Small intestine (tissue), 16 donors: ENCODE results near the gene SRC. TPM values are rescaled to one million over a fixed set of nuclear protein-coding genes. Genes with fewer than 3 reads are reported as not detected.

ENCODE experiments used
- DNase-seq, 2 donors: peaks; one replicate each; pipeline versions ENCODE4 v3.0.0 to v3.0.0-alpha.2; 2013
- FAIRE-seq: peaks from 2 replicates; lab custom pipeline; 2012; peaks lifted over from hg19 to GRCh38; lab: Jason Lieb, UNC
- H3K27ac ChIP-seq, 3 donors: one replicate each; pipeline ENCODE4 v1.5.1; 2013; ENCODE audit warnings: low read length in 2 of 3, mild to moderate bottlenecking in 2 of 3, control low read depth in 1 of 3, inconsistent platforms in 1 of 3, low read depth in 1 of 3, moderate library complexity in 1 of 3
- H3K27me3 ChIP-seq, 3 donors: one replicate each; pipeline ENCODE4 v1.6.1; 2013; ENCODE audit warnings: low read length in 3 of 3, inconsistent platforms in 1 of 3; ENCODE audit not compliant: control insufficient read depth in 3 of 3, insufficient read depth in 3 of 3
- H3K36me3 ChIP-seq, 3 donors: one replicate each; pipeline ENCODE4 v1.6.1; 2013; ENCODE audit warnings: low read length in 3 of 3, inconsistent platforms in 1 of 3, low read depth in 1 of 3, mild to moderate bottlenecking in 1 of 3, moderate library complexity in 1 of 3; ENCODE audit not compliant: control insufficient read depth in 3 of 3, insufficient read depth in 2 of 3
- H3K4me1 ChIP-seq, 3 donors: one replicate each; pipeline ENCODE4 v1.6.1; 2013; ENCODE audit warnings: low read length in 2 of 3, inconsistent platforms in 1 of 3, low read depth in 1 of 3, mild to moderate bottlenecking in 1 of 3, moderate library complexity in 1 of 3; ENCODE audit not compliant: control insufficient read depth in 3 of 3, insufficient read depth in 2 of 3
- H3K4me3 ChIP-seq, 3 donors: one replicate each; pipeline ENCODE4 v1.5.1; 2013; ENCODE audit warnings: low read length in 3 of 3, control low read depth in 1 of 3, inconsistent platforms in 1 of 3, low read depth in 1 of 3, mild to moderate bottlenecking in 1 of 3, moderate library complexity in 1 of 3
- H3K9me3 ChIP-seq, 2 donors: one replicate each; pipeline ENCODE4 v1.6.1; 2013; ENCODE audit warnings: low read depth in 1 of 2, low read length in 1 of 2; ENCODE audit not compliant: control insufficient read depth in 2 of 2, insufficient read depth in 1 of 2
- WGBS, 3 donors: extraction: QIAGEN DNeasy Blood & Tissue Kit; methylation state at CpG; one replicate each; pipeline ENCODE4 v1.1.7; 2013; 5-methylcytosine and 5-hydroxymethylcytosine counted together
- long read RNA-seq, 10 donors: transcript quantifications; one replicate each; lab custom pipeline, GENCODE V29; 2026
- polyA plus RNA-seq, 4 donors: library from polyadenylated mRNA; stranded (reverse) in 3 of 4; unstranded in 1 of 4; fragments of 200-250 nt in 3 of 4; fragments of 120-200 nt in 1 of 4; gene quantifications; one replicate each; pipeline versions ENCODE4 v1.2.1 to v1.2.3, GENCODE V29; 2013
- donor health status: healthy with polysubstance abuse.
- donor health status: control.
- donor health status: control.
- donor health status: Bipolar disorder and iron deficiency.
- donor health status: healthy.

SRC gene
- polyA plus RNA-seq: 100 to 1,000 TPM in 2 of 4 donors, 10 to 100 TPM in 2; 70.8 to 173 (median 95.3) TPM
- long read RNA-seq, donor 1, full-length matches to known transcripts: 16 of 64 reads
- long read RNA-seq, donor 1, partial matches to known transcripts: 32 of 64 reads
- long read RNA-seq, donor 1, other reads (novel, unspliced or antisense): 16 of 64 reads
- long read RNA-seq, donor 2, full-length matches to known transcripts: 4 of 4 reads
- long read RNA-seq, donor 2, partial matches to known transcripts: 0 of 4 reads
- long read RNA-seq, donor 2, other reads (novel, unspliced or antisense): 0 of 4 reads
- long read RNA-seq, donor 3, full-length matches to known transcripts: 3 of 10 reads
- long read RNA-seq, donor 3, partial matches to known transcripts: 7 of 10 reads
- long read RNA-seq, donor 3, other reads (novel, unspliced or antisense): 0 of 10 reads
- long read RNA-seq, donor 4: 0 reads
- long read RNA-seq, donor 5, partial matches to known transcripts: 24 of 24 reads
- long read RNA-seq, donor 5, other reads (novel, unspliced or antisense): 0 of 24 reads
- long read RNA-seq, donor 6, full-length matches to known transcripts: 5 of 5 reads
- long read RNA-seq, donor 6, partial matches to known transcripts: 0 of 5 reads
- long read RNA-seq, donor 6, other reads (novel, unspliced or antisense): 0 of 5 reads
- long read RNA-seq, donor 7, full-length matches to known transcripts: 2 of 2 reads
- long read RNA-seq, donor 7, partial matches to known transcripts: 0 of 2 reads
- long read RNA-seq, donor 7, other reads (novel, unspliced or antisense): 0 of 2 reads
- long read RNA-seq, donor 8: 0 reads
- long read RNA-seq, donor 9, partial matches to known transcripts: 0 of 1 reads
- long read RNA-seq, donor 9, other reads (novel, unspliced or antisense): 0 of 1 reads
- long read RNA-seq, donor 10, full-length matches to known transcripts: 6 of 56 reads
- long read RNA-seq, donor 10, partial matches to known transcripts: 50 of 56 reads
- long read RNA-seq, donor 10, other reads (novel, unspliced or antisense): 0 of 56 reads

- DNase-seq (peak; percentile 87 to 90), FAIRE-seq (no peak)
- Histone ChIP-seq H3K27me3 (no peaks in the 10 kb centered on the region), H3K4me3 (peak within 1 kb of the TSS; percentile 71 to 86 (median 78)), H3K27ac (peak within 1 kb of the TSS; percentile 87 to 96 (median 89)), H3K4me1 (peaks cover 5 to 55% (median 8%) of the 10 kb centered on the region in 3 donors), H3K9me3 (no peaks in the 10 kb centered on the region), H3K36me3 (peaks cover 0 to 38% (median 0%) of the 10 kb centered on the region in 3 donors)
- 1 to 4% (median 3%) methylated on average over 23 to 63 of the region's 63 CpGs for WGBS, 3 donors
Measured at GRCh38 chr20:37345339-37346235, at the start of gene SRC. SRC (plus strand) TSS chr20:37346140; CDS start chr20:37384154, 38,014 bp downstream.

- Histone ChIP-seq H3K9me3 (peaks cover 0 to 10% of the 10 kb centered on the region in 2 donors), H3K4me1 (peaks cover 3 to 49% (median 24%) of the 10 kb centered on the region in 3 donors), H3K36me3 (peaks cover 2 to 46% (median 2%) of the 10 kb centered on the region in 3 donors), H3K4me3 (no peak overlapping the region), H3K27ac (peak overlapping the region in 1 of 3 donors; percentile 81), H3K27me3 (no peaks in the 10 kb centered on the region)
- no peak for FAIRE-seq
- no peak for DNase-seq
- 12 to 40% (median 31%) methylated on average over 2 of the region's 2 CpGs for WGBS, 3 donors
Measured at GRCh38 chr20:37296371-37296770, 49.6 kb upstream of the SRC start.

GRCh38 chr20:37297066-37297736 lies 48.7 kb upstream of the SRC start:
- Histone ChIP-seq H3K4me1 (peaks cover 3 to 56% (median 24%) of the 10 kb centered on the region in 3 donors), H3K27me3 (no peaks in the 10 kb centered on the region), H3K9me3 (peaks cover 0 to 10% of the 10 kb centered on the region in 2 donors), H3K36me3 (peaks cover 6 to 51% (median 6%) of the 10 kb centered on the region in 3 donors), H3K27ac (peak overlapping the region in 2 of 3 donors; percentile 45 to 81), H3K4me3 (no peak overlapping the region)
- DNase-seq (no peak), FAIRE-seq (no peak)
- 89 to 94% (median 90%) methylated on average over 13 of the region's 13 CpGs for WGBS, 3 donors

DNA sequence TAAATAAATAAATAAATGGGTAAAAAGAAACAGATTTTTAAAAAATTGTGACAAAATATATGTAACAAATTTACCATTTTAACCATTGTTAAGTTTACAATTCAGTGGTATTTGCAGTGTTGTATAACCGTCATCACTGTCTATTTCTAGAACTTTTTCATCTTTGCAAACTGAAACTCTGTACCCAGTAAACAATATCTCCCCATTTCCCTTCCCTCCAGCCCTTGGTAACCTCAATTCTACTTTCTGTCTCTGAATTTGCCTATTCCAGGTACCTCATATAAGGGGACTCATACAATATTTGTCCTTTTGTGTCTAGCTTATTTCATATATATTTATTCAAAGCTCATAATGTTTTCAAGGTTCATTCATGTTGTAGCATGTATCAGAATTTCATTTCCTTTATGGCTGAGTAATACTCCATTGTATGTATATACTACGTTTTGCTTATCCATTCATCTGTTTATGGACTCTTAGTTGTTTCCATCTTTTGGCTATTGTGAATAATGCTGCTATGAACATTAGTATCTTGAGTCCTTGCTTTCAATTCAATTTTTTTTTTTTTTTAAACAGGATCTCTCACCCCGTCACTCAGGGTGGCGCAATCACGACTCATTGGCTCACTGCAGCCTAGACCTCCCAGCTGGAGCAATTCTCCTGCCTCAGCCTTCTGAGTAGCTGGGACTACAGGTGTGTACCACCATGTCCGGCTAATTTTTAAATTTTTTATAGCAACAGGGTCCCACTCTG lies 47.6 kb upstream of the SRC start:
- peak in 1 of 2 donors; percentile 2 for DNase-seq
- H3K9me3 ChIP-seq: peaks cover 0 to 5% of the 10 kb centered on the region in 2 donors
- H3K4me1 ChIP-seq: peaks cover 3 to 65% (median 24%) of the 10 kb centered on the region in 3 donors
- H3K36me3 ChIP-seq: peaks cover 5 to 46% (median 7%) of the 10 kb centered on the region in 3 donors
- FAIRE-seq: no peak
- H3K27ac ChIP-seq: no peak overlapping the region
- no peaks in the 10 kb centered on the region for H3K27me3 ChIP-seq
- WGBS, 3 donors: 88 to 93% (median 88%) methylated on average over 6 of the region's 6 CpGs
- no peak overlapping the region for H3K4me3 ChIP-seq

GRCh38 chr20:37299718-37300528 lies 46.0 kb upstream of the SRC start:
- Histone ChIP-seq H3K4me1 (peaks cover 0 to 60% (median 15%) of the 10 kb centered on the region in 3 donors), H3K27me3 (no peaks in the 10 kb centered on the region)
- DNase-seq: no peak

GRCh38 chr20:37301120-37301519 lies 44.8 kb upstream of the SRC start:
- Histone ChIP-seq H3K27ac (no peak overlapping the region), H3K4me1 (peaks cover 0 to 55% (median 8%) of the 10 kb centered on the region in 3 donors), H3K27me3 (no peaks in the 10 kb centered on the region), H3K4me3 (no peak overlapping the region), H3K9me3 (no peaks in the 10 kb centered on the region), H3K36me3 (peaks cover 7 to 53% (median 8%) of the 10 kb centered on the region in 3 donors)
- no peak for FAIRE-seq
- no peak for DNase-seq
- WGBS, 3 donors: 93 to 97% (median 95%) methylated on average over 9 of the region's 9 CpGs

More at GRCh38 chr20:37299718-37300528, 46.0 kb upstream of the SRC start:
- Histone ChIP-seq H3K4me3 (no peak overlapping the region), H3K36me3 (peaks cover 7 to 49% (median 8%) of the 10 kb centered on the region in 3 donors), H3K27ac (peak overlapping the region in 1 of 3 donors; percentile 62), H3K9me3 (no peaks in the 10 kb centered on the region)
- 84 to 94% (median 87%) methylated on average over 6 of the region's 6 CpGs for WGBS, 3 donors
- no peak for FAIRE-seq
